ENCODE results near the gene ANOS1. TPM values are rescaled to one million over a fixed set of nuclear protein-coding genes. Genes with fewer than 3 reads are reported as not detected.

The ANOS1 gene
- total and polyA plus RNA-seq, 2 of the 8 experiments (the other 6 are each of a cell fraction or from before 2014, with no cell fraction given), result 34.4 to 59.0 TPM

- TF ChIP-seq GTF2F1 (IDR thresholded peaks at IDR 0.05; ENCODE audit: borderline replicate concordance, low read depth, low read length) (no peak), SAP30 (IDR thresholded peaks at IDR 0.05; ENCODE audit: insufficient read depth, insufficient replicate concordance, low read length) (no peak), JUND (IDR thresholded peaks at IDR 0.05; ENCODE audit: low read length) (no peak), CHD1 (IDR thresholded peaks at IDR 0.05; ENCODE audit: low read depth, low read length) (no peak)
Measured at GRCh38 chrX:8773117-8773516, 41.2 kb upstream of the ANOS1 start (continued).
